Smooth muscle cell (in vitro differentiated cells): ENCODE measurements around the gene B3GAT3. TPM values are rescaled to one million over a fixed set of nuclear protein-coding genes. Genes with fewer than 3 reads are reported as not detected.
A peak's percentile ranks its signal among the peaks of the same experiment; 100 is the strongest.

Experiments used
- DNase-seq: peaks from one replicate; lab custom pipeline; 2025; ENCODE audit not compliant: unreplicated experiment; lab: John Stamatoyannopoulos, UW
- H2AFZ ChIP-seq: fragments of 200-600 bp; sonication (generic); 2 replicates; pipeline ENCODE4 v1.6.0; 2016; ENCODE audit warnings: antibody characterized with exemption, low read depth, mild to moderate bottlenecking
- H3F3A ChIP-seq: fragments of 200-600 bp; sonication (generic); 2 replicates; pipeline ENCODE4 v1.6.0; 2017; ENCODE audit warnings: antibody characterized with exemption, low read depth
- H3K27ac ChIP-seq: fragments of 200-600 bp; sonication (generic); 2 replicates; pipeline ENCODE4 v1.5.1; 2016; ENCODE audit warnings: low read depth, mild to moderate bottlenecking
- H3K27me3 ChIP-seq: fragments of 200-600 bp; sonication (generic); 2 replicates; pipeline ENCODE4 v1.6.1; 2016; ENCODE audit warnings: low read depth, mild to moderate bottlenecking
- H3K36me3 ChIP-seq: fragments of 200-600 bp; sonication (generic); 2 replicates; pipeline ENCODE4 v1.5.1; 2016; ENCODE audit warnings: low read depth
- H3K4me1 ChIP-seq: fragments of 200-600 bp; sonication (generic); 2 replicates; pipeline ENCODE4 v1.5.1; 2016; ENCODE audit warnings: low read depth
- H3K4me2 ChIP-seq: fragments of 200-600 bp; sonication (generic); 2 replicates; pipeline ENCODE4 v1.6.0; 2016; ENCODE audit warnings: mild to moderate bottlenecking
- H3K4me3 ChIP-seq: fragments of 200-600 bp; sonication (generic); 2 replicates; pipeline ENCODE4 v1.5.1; 2016; ENCODE audit warnings: mild to moderate bottlenecking
- H3K79me2 ChIP-seq: fragments of 200-600 bp; sonication (generic); 2 replicates; pipeline ENCODE4 v1.6.0; 2016; ENCODE audit warnings: low read depth, mild to moderate bottlenecking
- H3K9ac ChIP-seq: fragments of 200-600 bp; sonication (generic); 2 replicates; pipeline ENCODE4 v1.6.0; 2016; ENCODE audit warnings: low read depth
- H3K9me3 ChIP-seq: fragments of 200-600 bp; sonication (generic); replicated peaks from 2 replicates; pipeline ENCODE4 v1.5.1; 2016; ENCODE audit warnings: low read depth
- H4K20me1 ChIP-seq: fragments of 200-600 bp; sonication (generic); 2 replicates; pipeline ENCODE4 v1.6.0; 2016; ENCODE audit warnings: low read depth
- WGBS: methylation state at CpG from one replicate; pipeline ENCODE4 v1.1.7; 2016; ENCODE audit warnings: low lambda C conversion rate; 5-methylcytosine and 5-hydroxymethylcytosine counted together
- polyA plus RNA-seq: library from polyadenylated mRNA; unstranded; fragments of >200 nt; fragmentation: Nextera tagmentation; extraction: Ambion mirVana; gene quantifications from 2 replicates; pipeline ENCODE4 v1.2.1, GENCODE V29; 2016
- total RNA-seq: library from RNA; depleted of rRNA; stranded (reverse); fragments of >200 nt; gene quantifications from 2 replicates; pipeline ENCODE4 v1.2.3, GENCODE V29; 2014
- TF ChIP-seq, protein P1 (sequence below): fragments of 200-600 bp; sonication (generic); IDR thresholded peaks from 2 replicates; pipeline ENCODE4 v1.5.1; 2017; ENCODE audit warnings: borderline replicate concordance, mild to moderate bottlenecking, antibody characterized with exemption; ENCODE audit not compliant: insufficient read depth, poor library complexity, severe bottlenecking

B3GAT3 gene
- total and polyA plus RNA-seq, 2 experiments from 2014 or later, result 20.0 to 66.9 TPM

DNA sequence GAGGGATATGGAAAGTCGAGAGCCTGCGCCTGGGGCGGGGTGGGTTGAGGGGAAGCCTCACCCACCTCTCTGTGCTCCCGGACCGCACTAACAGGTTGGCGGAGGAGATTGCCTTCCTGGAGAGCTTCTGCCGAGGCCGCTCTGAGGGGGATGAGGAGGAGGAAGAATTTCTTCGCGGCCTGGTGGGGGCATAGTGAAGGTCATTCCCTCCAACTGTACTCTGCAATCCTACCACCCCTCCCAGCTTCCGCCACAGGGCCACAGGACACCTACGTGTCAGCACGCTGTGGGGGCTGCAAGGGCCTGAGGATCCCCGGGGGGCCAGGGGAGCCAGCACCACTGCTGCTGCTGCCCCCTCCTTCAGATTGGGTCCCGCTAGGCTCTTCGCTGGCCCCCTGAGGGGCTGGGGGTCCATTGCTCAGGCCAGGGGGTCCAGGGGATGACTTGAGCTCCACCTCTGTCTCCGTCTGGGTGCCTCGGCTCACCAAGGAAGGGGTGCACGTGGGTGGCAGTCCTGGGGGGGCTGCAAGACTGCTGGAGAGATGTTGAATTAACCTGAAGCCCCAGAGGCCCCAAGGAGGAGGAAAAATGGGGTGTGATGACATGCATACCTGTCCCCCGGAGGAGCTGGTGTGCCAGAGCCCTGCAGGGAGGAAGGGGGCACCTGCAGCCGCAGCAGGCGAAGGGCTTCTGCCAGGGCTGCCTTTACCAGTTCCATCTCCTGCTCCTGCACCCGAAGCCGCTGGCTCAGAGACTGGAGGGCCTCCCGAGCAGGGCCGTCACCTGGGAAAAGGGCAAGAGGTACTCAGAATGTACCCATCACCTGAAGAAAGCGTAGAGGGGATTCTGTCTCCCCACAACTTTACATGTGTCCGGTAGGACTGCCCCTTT, 10.7 kb downstream of the B3GAT3 start:
- no peaks in the 10 kb centered on the region for H3K9me3 ChIP-seq
- peak overlapping the region; percentile 56 for H3K27ac ChIP-seq
- peak overlapping the region; percentile 78 for H3K4me3 ChIP-seq
- peak overlapping the region; percentile 82 for H3K4me2 ChIP-seq
- TF ChIP-seq, protein P1, sequence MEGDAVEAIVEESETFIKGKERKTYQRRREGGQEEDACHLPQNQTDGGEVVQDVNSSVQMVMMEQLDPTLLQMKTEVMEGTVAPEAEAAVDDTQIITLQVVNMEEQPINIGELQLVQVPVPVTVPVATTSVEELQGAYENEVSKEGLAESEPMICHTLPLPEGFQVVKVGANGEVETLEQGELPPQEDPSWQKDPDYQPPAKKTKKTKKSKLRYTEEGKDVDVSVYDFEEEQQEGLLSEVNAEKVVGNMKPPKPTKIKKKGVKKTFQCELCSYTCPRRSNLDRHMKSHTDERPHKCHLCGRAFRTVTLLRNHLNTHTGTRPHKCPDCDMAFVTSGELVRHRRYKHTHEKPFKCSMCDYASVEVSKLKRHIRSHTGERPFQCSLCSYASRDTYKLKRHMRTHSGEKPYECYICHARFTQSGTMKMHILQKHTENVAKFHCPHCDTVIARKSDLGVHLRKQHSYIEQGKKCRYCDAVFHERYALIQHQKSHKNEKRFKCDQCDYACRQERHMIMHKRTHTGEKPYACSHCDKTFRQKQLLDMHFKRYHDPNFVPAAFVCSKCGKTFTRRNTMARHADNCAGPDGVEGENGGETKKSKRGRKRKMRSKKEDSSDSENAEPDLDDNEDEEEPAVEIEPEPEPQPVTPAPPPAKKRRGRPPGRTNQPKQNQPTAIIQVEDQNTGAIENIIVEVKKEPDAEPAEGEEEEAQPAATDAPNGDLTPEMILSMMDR, result no peak
- peak overlapping the region; percentile 46 for H2AFZ ChIP-seq
- peaks cover 8% of the 10 kb centered on the region for H3K79me2 ChIP-seq
- no peaks in the 10 kb centered on the region for H3K27me3 ChIP-seq
- DNase-seq, result no peak
- H3K9ac ChIP-seq, result peak overlapping the region; percentile 79
- no peaks in the 10 kb centered on the region for H4K20me1 ChIP-seq
- WGBS, result 80% methylated on average over 28 of the region's 28 CpGs
- peaks cover 12% of the 10 kb centered on the region for H3F3A ChIP-seq
- peaks cover 11% of the 10 kb centered on the region for H3K4me1 ChIP-seq
- no peaks in the 10 kb centered on the region for H3K36me3 ChIP-seq

DNA sequence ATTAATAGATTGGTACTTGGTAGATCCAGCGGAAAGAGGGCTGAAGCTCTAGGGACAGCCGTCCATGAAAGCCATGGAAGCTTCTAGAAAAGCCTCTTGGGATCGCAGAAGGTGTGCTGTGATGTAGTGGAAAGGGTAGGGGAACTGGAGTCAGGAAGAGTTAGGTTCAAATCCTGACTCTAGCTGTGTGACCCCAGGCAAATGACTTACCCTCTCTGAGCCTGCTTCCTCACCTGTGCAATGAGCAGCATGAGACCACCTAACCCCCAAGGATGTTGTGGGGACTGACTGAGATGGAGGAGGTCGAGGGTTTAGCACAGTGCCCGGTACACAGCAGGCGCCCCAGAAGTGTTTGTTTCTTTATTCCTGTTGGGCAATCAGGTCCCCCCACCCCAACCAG, 11.4 kb downstream of the B3GAT3 start:
- Histone ChIP-seq H3K27me3 (no peaks in the 10 kb centered on the region), H3K79me2 (peaks cover 8% of the 10 kb centered on the region), H3K36me3 (no peaks in the 10 kb centered on the region), H3K9me3 (no peaks in the 10 kb centered on the region), H2AFZ (no peak overlapping the region), H3F3A (peaks cover 12% of the 10 kb centered on the region), H3K4me3 (no peak overlapping the region), H3K27ac (no peak overlapping the region), H3K4me2 (no peak overlapping the region), H3K9ac (no peak overlapping the region), H4K20me1 (no peaks in the 10 kb centered on the region), H3K4me1 (peaks cover 11% of the 10 kb centered on the region)
- TF ChIP-seq, protein P1, result no peak
- 96% methylated on average over 6 of the region's 6 CpGs for whole genome bisulfite sequencing
- no peak for DNase-seq

DNA sequence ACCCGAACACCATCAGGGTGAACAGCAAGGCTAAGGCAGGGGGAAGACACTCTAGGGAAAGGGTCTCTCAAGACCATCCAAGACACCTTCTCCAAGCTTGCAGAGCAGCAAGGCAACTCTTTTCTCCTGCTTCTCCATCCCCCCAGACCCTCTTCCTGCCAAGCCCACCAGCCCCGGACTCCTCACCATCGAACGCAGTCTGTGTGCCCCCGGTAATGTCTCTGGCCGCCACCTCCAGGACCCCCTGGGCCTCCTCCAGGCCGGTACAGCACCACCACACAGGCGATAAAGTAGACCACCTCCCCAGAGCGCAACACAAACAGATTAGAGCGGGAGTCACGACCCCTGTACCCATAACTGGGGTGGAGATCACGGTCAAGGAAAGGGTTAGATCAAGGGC, 13.0 kb downstream of the B3GAT3 start:
- DNase-seq, result no peak
- H3K4me2 ChIP-seq, result no peak overlapping the region
- no peak overlapping the region for H3K4me3 ChIP-seq
- H3K9ac ChIP-seq, result no peak overlapping the region
- H3F3A ChIP-seq, result peaks cover 11% of the 10 kb centered on the region
- no peak overlapping the region for H3K27ac ChIP-seq
- H3K36me3 ChIP-seq, result no peaks in the 10 kb centered on the region
- no peaks in the 10 kb centered on the region for H4K20me1 ChIP-seq
- WGBS, result 94% methylated on average over 12 of the region's 12 CpGs
- peaks cover 15% of the 10 kb centered on the region for H3K4me1 ChIP-seq
- H2AFZ ChIP-seq, result no peak overlapping the region
- peaks cover 8% of the 10 kb centered on the region for H3K79me2 ChIP-seq
- no peaks in the 10 kb centered on the region for H3K9me3 ChIP-seq
- no peaks in the 10 kb centered on the region for H3K27me3 ChIP-seq
- TF ChIP-seq, protein P1, result no peak
